NCI-H345 (cell line): ENCODE data around the gene MAP7.
"Not testable (repeated sequence)": the region's sequence is repeated elsewhere in the genome, so short reads cannot be mapped to it uniquely, and the experiment has no call there.

Experiments used
- DNase-seq: peaks from one replicate; lab custom pipeline; 2025; lab: John Stamatoyannopoulos, UW

MAP7 gene

DNA sequence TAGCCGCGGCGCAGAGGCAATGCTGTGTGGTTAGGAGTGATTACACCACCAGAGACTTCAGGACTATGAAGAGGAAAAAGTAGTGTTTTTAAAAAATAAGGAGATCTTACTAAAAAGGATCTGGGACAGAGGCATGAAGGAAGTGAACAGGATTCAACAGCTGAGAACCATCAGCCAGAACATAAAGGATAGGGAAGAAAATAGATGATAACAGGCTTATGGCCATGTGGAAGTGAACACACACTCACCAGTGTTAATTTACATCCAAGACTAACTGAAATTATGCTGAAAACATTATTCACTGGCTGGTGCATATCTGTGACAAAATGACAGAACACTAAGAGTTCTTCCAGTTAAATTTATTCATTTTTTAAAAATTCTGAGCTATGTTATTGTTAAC, 213.1 kb downstream of the MAP7 start:
- no peak for DNase-seq

DNA sequence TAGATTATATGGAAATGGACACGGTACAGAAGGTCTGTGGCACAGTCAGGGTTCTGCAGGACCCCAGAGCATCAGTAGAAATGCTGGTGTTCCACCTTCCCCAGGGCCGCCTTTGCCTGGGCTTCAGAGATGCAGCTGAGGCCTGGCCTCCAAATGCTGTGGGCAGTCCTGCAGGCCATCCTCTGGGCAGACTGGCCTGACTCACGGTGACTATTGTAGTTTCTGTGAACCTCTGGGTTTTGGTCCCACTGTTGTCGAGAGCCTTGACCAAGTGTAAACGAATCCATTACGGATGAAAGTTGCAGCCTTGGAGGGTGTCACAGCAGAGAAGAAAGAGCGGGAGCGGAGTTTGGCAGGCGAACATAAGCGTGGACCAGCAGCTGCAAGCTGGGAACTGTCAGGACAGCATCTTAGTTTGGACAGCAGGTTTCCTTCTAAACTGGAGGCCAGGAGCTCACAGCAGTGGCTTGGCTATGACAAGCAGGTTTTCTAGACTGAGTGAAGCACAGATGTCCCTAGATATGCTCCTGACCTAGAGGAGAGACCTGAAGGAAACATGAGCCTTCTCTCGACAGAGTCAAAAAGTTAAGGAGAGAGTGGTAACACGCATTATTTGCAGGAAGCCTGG, 214.4 kb downstream of the MAP7 start:
- DNase-seq = no peak

DNA sequence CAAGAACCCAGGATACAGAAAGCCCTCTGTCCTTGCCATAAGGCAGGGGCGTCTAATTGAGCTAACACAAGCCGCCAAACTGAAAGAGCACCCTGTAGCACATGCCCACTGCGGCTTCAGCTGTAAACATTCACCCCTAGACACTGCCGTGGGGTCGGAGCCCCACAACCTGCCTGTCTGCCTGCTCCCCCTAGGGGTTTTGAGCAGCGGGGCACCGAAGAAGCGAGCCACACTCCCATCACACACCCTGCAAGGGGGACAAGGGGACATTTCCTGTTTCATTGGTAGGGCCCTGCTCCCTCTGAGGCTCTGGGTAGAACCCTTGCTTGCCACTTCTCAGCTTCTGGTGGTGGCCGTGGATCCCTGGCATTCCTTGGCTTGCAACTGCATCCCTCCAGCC, 215.4 kb downstream of the MAP7 start:
- DNase-seq = no peak

DNA sequence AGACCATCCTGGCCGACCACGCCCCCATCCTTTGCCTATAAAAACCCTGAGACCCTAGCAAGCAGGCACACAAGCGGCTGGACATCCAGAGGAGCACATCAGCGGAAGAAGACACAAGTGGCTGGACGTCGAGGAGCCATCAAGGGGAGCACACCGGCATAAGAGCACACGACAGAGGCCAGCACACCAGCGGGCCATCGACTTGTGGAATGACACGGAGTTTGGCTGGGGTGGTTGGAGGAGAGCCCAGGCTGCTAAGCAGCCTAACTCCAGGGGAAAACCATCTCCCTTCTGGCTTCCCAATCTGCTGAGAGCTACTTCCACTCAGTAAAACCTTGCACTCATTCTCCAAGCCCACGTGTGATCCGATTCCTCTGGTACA, 215.8 kb downstream of the MAP7 start:
- no peak for DNase-seq

DNA sequence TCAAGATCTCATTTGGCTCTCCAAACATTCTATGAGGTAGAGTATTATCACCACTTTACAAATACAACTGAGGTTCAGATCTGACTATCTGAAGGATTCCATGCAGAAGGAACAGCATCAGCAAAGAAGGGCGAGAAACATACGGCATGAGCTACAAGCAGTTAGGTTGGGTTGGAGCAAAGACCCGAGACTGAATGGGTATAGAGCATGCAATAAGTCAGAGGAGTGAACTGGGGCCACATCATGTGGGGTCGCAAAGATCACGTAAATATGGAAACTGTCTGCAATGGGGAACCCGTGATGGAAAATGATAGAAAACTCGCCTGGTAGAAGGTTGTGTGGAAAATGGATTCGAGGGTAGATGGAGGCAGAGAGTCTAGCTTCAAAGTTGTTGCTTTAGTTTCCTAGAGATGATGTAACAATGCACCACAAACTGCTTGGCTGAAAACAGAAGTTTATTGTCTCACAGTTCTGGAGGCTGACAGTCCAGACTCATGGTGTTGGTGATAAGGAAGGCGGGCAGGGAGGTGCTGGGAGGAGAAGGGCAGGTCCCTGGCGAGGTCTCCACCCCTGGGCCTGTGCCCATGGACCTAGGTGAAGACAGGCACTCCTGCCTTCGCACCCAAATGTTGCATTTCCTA, 216.3 kb downstream of the MAP7 start:
- DNase-seq = no peak

DNA sequence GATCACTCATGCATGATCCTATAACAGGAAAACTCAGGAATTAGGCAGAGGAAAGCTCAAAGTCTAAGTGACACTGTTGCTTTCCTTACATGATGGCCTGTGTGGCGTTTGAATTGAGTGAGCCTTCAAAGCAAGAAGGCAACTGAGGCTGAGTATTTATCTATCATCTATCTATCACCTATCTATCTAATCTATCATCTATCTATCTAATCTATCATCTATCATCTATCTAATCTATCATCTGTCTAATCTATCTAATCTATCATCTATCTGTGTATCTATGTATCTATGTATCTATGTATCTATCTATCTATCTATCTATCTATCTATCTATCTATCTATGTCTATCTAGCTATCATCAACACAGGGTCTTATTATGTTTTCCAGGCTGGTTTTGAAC, 218.8 kb downstream of the MAP7 start:
- no peak for DNase-seq

DNA sequence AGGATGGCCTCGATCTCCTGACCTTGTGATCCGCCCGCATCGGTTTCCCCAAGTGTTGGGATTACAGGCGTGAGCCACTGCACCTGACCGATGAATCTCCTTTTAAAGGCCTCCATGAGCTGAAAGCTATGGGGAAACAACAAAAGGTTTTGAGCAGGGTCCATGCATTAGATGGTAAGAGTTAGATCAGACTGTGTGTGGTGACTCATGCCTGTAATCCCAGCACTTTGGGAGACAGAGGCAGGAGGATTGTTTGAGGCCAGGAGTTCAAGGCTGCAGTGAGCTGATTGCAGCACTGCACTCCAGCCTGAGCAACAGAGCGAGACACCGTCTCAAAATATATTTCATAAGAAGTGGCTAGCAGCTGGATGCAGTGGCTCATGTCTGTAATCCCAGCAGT, 219.6 kb downstream of the MAP7 start:
- no peak for DNase-seq

DNA sequence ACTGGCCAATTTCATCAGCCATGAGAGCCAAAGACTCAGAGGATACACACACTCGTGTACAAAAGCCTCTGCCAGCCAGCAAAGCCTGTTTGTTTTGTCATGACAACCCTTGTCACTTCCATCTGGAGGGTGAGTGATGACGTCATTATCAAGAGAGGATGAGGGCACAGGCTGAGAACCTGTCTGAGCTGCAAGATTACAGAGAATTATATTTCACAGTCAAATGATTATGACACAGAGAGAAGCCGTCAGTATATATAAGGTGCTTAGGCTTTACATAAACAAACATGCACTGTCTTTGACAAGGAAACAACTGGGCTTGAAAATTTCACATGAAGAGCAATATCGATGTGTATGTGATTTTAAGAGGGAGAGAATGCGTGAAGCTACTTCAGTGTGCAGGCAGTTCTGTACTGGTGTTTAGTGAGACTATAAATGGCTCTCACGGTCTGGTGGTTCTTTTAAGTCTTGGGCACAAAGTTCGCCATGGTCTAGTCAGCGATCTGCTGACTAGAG, 224.1 kb downstream of the MAP7 start:
- DNase-seq = peak; percentile 82

DNA sequence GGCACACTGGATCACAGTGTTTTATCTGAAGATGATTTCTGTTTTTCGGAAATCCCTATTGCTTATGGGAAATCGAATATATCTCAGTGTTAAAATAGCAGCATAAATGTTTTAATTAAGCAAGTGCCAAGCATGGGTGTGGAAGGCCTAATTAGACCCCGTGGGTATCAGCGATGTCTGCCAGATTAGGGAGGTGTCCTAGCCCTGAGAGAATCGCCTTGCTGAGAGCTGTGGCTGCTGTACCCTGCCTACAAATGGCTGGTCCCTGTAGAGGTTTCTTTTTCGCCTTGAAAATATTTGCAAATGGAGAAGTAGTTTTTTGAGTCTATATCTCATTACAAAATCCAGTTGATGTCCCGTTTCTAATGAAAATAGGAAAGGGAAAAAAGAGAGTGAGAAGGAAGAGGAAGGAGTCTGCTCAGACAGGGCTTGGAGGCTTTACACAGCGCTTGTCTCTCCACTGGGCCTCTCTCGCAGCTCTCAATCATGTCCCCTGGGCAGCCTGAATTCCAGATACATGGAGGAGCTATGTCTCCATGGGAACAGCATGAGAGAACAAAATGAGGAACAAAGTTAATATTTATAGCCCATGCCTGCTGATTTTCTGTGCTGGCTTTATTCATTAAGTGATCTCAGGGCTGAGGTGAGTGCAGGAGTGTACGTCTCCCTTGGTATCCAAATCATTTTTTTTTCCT, 225.4 kb downstream of the MAP7 start:
- no peak for DNase-seq

DNA sequence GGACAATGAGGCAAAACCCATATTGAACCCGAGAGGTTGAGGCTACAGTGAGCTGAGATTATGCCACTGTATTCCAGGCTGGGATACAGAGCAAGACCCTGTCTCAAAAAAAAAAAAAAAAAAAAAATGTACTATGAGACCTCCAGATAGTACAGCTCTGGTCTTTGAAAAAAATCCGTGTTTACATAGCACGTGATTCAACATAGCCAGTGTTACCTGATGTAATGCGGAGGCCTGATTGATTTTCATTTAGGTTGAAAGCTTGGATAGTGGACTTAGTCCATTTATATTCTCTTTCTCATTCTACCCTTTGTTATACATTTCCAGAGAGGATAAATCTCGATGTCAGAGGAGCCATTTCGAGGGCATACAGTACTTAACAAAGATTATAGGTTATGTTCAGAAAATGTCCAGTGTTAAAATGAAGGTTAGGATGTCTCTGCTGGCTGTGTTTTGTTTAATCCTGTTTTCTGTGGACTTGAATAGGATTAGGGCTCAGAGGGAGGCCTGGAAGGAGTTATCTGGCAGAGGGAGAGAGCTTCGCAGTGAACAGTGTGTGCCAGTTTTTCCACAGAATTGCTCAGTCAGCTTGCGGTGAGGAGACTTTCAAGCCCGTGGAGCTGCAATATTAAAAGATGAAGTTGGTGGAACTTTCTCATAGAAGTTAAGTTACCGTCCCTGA, 226.7 kb downstream of the MAP7 start:
- no peak for DNase-seq

DNA sequence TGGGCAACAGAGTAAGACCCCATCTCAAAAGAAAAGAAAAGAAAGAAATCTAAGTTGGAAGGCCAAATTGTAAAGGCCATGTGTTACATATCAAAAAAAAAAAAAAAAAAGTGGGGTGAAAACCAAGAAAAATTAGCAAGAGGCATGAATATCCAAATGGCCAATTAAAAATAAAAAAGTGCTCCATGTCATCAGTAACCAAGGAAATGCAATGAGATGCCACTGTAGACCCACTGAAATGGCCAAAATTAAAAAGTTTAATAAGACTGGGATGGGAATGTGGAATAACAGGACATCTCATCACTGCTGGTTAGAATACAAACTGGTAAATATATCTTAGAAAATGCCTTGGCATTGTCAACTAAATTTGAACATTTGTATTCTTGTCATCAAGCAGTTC, 230.5 kb downstream of the MAP7 start:
- no peak for DNase-seq

DNA sequence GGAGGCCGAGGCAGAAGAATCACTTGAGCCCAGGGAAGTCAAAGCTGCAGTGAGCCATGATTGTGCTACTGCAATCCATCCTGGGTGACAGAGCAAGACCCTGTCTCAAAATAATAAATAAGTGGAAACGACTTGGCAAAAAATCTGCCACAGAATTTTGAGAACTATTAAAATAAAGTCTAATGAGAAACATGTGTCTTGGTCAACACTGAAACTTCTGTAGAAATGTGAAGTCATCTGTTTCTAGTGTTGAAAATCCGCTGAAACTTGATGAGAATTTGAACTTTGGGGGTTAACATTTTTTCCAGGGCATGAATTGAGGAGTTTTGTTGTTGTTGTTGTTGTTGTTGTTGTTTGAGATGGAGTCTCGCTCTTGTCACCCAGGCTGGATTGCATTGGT, 231.5 kb downstream of the MAP7 start:
- DNase-seq = no peak

DNA sequence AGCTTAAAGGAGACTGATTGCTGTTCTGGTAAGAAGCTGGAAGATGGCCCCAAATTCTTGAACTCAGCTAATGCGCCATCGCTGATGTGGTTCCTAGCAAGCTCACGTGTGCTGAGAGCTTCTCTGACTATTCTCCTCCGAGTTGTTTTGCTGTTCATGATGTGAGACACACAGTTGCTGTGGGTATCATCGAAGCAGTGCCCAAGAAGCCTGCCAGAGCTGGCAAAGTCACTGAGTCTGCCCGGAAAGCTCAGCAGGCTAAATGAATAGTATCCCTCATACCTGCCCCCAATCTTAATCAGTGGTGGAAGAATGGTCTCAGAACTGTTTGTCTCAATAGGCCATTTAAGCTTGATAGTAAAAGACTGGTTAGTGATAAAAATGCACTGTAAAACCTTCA, 232.3 kb downstream of the MAP7 start:
- no peak for DNase-seq

DNA sequence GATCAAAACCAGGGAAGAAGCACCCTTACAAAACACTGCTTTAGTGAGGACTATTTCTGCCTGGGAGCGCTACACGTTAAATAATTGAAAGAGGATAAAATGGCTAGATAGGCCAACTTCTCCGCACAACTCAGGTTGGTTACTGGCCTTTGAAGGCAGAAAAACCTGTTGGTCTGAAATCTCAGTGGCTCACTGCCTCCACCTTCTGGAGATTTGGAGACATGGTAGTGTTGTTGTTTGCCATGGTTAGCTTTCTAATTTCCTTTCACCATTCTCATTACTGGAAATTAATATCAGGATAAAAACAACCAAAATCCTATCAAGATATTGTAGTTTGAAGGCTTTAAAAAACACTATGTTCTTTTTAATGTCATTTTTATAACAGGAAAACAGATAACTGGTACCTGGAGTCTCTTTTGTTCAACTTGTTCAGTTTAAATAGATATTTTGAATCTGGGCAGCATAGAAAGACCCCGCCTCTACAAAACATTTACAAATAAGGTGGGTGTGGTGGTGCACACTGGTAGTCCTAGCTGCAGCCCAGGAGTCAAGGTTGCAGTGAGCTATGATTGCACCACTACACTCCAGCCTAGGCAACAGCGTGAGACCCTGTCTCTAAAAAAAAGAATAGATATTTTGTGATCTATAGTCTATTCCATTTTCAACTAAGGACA, 233.1 kb downstream of the MAP7 start:
- peak; percentile 73 for DNase-seq

DNA sequence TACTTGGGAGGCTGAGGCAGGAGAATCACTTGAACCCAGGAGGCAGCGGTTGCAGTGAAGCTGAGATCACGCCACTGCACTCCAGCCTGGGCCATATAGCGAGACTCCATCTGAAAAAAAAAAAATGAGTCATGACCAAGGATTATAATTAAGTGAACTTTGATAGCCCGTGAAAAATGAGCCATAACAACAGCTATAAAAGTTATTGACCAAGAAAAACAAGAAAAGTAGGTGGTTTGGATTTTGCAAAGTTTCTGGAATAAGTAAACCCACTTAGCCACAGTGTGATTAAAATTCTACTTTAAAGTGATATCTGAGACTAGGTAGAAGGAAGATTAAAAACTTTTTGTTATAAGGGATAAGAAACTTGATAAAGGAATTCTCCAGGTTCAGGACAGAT, 234.6 kb downstream of the MAP7 start:
- DNase-seq = no peak

DNA sequence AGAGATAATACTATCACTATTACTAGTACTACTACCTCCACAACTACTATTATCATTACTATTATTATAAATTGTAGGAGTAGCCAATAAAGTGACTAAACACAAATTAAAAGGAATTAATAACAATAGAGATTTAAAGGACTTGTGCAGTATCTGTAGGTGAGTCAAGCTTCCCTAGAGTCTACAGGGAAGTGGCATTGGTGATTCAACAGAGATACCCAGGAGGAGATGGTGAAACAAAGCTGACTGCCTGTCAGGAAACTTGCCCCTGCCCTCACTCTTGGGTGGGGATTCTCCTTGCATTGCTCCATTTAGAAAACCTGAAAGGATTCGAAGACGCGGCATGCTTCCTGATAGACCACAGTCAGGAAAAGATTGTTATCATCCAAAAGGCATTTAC, 237.2 kb downstream of the MAP7 start:
- DNase-seq = no peak

DNA sequence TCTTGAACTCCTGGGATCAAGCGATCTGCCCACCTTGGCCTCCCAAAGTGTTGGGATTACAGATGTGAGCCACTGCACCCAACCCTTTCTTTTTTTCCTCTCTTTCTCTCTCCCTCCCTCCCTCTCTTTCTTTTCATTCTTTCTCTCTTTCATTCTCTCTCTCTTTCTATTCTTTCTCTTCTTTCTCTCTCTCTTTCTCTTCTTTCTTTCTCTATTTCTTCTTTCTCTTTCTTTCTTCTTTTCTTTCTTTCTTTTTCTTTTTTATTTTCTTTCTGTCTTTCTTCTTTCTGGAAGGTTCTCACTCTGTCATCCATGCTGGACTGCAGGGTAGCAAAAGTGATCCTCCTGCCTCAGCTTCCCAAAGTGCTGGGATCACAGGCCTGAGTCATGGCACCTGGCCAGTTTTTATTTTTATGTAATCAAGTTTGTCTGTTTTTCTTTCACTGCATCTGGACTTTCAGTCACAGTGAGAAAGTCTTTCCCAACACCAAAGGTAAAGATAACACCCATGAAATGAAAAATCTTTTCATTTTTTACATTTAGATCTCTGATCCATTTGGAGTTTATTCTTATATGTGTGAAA, 240.4 kb downstream of the MAP7 start:
- DNase-seq = no peak

DNA sequence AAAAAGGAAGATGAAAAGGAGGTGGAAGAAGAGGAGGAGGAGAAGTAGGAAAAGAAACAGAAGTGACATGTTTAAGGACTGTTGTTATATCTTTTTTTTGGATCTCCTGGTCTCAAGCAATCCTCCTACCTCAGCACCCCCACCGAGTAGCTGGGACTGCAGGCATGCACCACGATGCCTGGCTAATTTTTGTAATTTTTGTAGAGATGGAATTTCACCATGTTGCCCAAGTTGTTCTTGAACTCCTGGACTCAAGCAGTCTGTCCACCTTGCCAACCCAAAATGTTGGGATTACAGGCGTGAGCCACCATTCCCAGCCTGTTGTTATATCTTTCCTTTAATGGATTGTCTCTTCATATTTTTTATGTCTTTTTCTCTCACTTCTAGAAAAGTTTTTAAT, 241.1 kb downstream of the MAP7 start:
- DNase-seq = no peak

DNA sequence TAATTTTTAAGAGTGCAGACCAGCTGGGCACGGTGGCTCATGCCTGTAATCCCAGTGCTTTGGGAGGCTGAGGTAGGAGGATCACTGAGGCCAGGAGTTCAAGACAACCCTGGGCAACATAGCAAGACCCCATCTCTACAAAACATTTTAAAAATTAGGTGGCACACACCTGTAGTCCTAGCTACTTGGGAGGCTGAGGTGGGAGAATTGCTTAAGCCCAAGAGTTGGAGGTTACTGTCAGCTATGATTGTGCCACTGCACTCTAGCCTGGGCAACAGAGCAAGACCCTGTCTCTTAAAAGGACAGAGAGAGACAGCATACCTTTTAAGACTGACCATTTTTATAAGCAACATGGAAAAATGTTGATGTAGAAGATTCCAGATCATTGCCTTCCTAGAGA, 241.8 kb downstream of the MAP7 start:
- DNase-seq = not testable (repeated sequence)

DNA sequence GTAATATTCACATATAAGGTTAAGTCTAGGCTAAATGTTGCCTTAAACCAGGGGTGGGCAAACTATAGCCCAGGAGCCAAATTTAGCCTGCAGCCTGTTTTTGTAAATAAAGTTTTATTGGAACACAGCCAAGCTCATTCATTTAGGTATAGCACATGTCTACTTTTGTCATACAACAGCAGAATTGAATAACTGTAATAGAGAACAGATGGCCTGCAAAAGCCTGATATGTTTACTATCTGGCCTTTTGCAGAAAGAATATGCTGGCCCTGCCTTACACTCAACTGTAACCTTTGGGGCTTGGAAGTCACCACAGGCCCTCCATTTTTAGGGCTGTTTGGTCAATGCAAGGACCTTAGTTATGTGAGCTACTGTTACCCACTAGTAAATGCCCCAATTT, 242.9 kb downstream of the MAP7 start:
- peak; percentile 63 for DNase-seq

DNA sequence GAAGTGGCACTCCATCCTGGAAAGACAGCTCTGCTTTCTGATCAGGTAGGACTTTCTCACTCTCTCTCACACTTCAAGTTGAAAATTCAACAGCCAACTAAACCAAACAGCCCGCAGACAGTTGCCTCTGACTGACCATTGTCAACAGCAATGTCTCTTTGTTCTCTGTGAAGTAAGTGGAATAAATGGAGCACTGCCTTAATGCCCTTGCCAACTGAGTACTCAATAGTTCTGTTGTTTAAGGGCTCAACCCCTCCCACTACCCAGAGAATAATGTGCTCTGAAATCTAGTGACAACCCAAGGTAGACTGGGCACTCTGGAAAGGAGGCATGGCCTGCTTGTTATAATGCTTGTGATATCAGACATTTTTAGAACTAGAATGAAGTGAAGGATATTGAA, 243.8 kb downstream of the MAP7 start:
- peak; percentile 71 for DNase-seq

DNA sequence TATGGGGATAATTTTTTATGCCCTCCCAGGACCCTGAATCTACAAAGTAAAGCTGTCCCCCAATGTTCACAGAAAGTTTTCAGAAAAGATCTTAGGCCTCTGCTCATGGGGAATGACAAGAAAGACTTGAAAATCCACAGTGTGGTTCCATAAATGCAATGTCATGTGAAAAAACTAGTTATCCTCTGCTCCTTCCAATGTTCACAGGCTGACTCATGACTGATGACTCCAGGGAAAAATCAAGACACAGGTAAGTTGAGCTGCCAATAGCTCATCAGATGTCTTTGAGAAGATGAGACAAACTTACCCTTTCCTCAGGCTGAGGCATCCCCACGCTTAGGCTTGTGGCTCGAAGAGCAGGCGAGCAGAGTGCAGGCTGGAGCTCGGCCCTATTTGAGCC, 245.8 kb downstream of the MAP7 start:
- no peak for DNase-seq
